Measurements from ENCODE around the gene SGTA. TPM values are rescaled to one million over a fixed set of nuclear protein-coding genes. Genes with fewer than 3 reads are reported as not detected.
"Not testable (repeated sequence)": the region's sequence is repeated elsewhere in the genome, so short reads cannot be mapped to it uniquely, and the experiment has no call there.

SGTA gene, protein sequence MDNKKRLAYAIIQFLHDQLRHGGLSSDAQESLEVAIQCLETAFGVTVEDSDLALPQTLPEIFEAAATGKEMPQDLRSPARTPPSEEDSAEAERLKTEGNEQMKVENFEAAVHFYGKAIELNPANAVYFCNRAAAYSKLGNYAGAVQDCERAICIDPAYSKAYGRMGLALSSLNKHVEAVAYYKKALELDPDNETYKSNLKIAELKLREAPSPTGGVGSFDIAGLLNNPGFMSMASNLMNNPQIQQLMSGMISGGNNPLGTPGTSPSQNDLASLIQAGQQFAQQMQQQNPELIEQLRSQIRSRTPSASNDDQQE
- total RNA-seq, result 10 to 100 TPM; 46.6 to 46.9 TPM

DNA sequence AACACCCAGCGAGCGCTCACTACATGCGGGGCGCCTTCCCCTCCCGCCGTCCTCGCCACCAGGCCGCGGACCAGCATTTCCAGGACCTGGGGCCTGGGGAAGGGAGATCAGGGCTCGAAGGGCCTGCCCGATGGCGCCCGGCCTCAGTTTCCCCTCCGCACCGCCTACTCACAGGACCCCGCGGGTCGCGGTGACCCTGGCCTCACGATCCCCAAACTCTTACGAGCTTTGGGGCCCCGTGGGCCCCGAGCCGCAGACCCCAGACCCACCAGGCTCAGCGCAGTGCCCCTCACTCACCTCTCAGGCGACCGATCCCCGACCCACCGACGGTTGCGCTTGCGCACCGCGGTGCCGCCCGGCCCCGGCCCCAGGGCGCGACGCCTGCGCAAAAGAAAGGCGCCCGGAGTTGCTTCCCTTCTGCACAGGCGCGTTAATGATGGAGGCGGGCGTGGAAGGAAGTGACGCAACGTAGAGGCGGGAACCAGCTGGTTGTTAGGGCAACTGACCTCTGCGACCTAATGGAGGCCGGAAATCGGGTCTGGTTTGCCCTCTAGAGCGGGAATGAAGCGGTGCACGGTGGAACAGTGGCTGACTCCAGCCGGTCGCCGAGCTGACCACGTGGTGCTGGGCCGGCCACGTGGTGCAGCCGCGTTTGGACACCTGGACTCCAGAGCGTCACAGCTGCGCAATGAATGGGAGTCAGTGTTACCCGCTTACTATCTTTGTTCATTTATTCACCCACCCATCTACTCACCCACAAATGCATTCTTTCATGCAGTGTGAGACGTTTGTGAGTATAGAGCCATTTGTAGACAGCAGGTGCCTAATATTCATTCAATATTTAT lies at the start of gene SGTA:
Gene SGTA, minus strand, starts transcription at position 338 of the 845 bp plus-strand sequence. CDS start 14,205 bp downstream, outside the sequence.
- peaks cover 62% of the 10 kb centered on the region for H3K4me1 Mint-ChIP-seq
- DNase-seq, result peak; percentile 98
- ChIA-PET CTCF (interaction anchor here (1.0 to 1.6 kb wide), 5 partner anchors 9 to 569 kb away, joined by 3 to 6 read pairs (median 3); no protein-coding TSS in a partner anchor), POLR2A (interaction anchor here (0.7 kb wide), 1 partner anchor 1029 kb away, joined by 3 read pairs; no protein-coding TSS in a partner anchor)
- H3K27me3 Mint-ChIP-seq, result no peaks in the 10 kb centered on the region
- peaks cover 5% of the 10 kb centered on the region for H3K36me3 Mint-ChIP-seq (ENCODE audit: low read depth)
- no peaks in the 10 kb centered on the region for H3K9me3 Mint-ChIP-seq
- H3K27ac Mint-ChIP-seq, result peak within 1 kb of the TSS; percentile 96
- H3K4me3 Mint-ChIP-seq, result peak within 1 kb of the TSS; percentile 93

DNA sequence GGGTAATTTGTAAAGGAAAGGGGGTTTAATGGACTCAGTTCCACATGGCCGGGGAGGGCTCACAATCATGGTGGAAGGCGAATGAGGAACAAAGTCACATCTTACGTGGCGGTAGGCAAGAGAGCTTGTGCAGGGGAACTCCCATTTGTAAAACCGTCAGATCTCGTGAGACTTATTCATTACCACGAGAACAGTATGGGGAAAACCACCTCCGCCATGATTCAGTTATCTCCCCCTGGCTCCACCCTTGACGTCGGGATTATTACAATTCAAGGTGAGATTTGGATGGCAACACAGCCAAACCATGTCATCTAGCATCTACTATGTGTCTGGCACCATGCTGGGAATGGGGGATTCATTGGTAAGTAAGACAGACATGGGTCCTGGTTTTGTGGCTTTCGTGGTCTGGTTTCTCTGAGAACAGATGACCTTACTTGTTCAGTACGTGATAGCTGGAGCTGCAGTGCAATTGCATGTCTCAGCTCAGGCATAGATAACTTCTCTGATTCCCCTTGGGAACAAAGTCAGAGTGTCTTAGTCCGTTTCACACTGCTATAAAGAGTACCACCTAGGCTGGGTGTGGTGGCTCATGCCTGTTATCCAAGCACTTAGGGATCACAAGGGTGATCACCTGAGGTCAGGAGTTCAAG lies 44.9 kb upstream of the SGTA start:
- no peak for DNase-seq
- H3K9me3 Mint-ChIP-seq, result peaks cover 30% of the 10 kb centered on the region
- POLR2A ChIA-PET, result no interaction called here

DNA sequence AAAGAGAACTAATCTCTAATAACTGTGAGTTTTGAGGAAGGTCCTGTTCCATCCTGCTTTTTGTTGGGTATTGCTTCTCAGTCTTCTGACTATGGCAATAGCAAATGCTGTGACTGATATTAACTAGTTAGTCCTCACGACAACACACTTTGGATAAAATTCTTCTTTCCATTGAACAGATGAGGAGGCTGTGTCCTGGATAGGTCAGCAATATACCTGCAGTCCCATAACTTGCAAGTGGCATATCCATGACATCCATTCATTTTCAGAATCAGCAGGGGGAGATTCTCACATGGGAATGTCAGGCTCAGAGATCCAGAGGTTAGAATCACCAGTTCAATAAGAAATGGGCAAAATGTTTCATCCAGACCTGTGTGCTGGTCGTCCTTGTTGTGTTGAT lies 43.9 kb upstream of the SGTA start:
- no peak overlapping the region for H3K4me3 Mint-ChIP-seq
- peaks cover 38% of the 10 kb centered on the region for H3K36me3 Mint-ChIP-seq (ENCODE audit: low read depth)
- ChIA-PET POLR2A (no interaction called here), CTCF (no interaction called here)
- no peaks in the 10 kb centered on the region for H3K27me3 Mint-ChIP-seq
- peaks cover 4% of the 10 kb centered on the region for H3K4me1 Mint-ChIP-seq
- DNase-seq, result no peak
- H3K9me3 Mint-ChIP-seq, result peaks cover 26% of the 10 kb centered on the region
- H3K27ac Mint-ChIP-seq, result no peak overlapping the region

More for the DNA sequence above, 44.9 kb upstream of the SGTA start:
- Mint-ChIP-seq H3K27ac (no peak overlapping the region), H3K27me3 (no peaks in the 10 kb centered on the region), H3K4me3 (no peak overlapping the region), H3K36me3 (ENCODE audit: low read depth) (peaks cover 47% of the 10 kb centered on the region), H3K4me1 (peaks cover 4% of the 10 kb centered on the region)
- CTCF ChIA-PET, result no interaction called here

DNA sequence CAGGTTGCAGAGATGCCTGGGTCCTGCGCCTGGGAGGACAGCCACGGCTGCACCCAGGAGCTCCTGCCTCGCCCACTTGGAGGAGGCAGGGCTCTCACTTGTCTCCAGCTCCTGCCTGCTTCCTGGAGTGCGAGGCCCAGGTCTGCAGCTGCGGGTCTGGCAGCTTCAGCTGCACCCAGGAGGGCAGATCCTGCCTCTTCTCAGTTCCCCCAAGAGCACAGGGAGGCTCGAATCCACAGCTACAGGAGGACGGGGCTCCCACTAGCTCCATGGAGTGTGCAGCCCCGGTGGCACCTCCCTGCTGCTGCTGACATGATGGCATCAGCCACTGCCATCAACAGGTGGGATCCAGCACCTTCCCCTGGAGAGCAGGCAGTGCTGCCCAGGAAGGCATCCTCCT lies 41.1 kb upstream of the SGTA start:
- Mint-ChIP-seq H3K4me1 (peaks cover 12% of the 10 kb centered on the region), H3K27me3 (no peaks in the 10 kb centered on the region), H3K4me3 (no peak overlapping the region), H3K9me3 (peaks cover 18% of the 10 kb centered on the region), H3K27ac (no peak overlapping the region), H3K36me3 (ENCODE audit: low read depth) (peaks cover 31% of the 10 kb centered on the region)
- CTCF ChIA-PET, result interaction anchor here (1.4 kb wide), 1 partner anchor 176 kb away, joined by 3 read pairs; no protein-coding TSS in a partner anchor
- no peak for DNase-seq
- POLR2A ChIA-PET, result no interaction called here

DNA sequence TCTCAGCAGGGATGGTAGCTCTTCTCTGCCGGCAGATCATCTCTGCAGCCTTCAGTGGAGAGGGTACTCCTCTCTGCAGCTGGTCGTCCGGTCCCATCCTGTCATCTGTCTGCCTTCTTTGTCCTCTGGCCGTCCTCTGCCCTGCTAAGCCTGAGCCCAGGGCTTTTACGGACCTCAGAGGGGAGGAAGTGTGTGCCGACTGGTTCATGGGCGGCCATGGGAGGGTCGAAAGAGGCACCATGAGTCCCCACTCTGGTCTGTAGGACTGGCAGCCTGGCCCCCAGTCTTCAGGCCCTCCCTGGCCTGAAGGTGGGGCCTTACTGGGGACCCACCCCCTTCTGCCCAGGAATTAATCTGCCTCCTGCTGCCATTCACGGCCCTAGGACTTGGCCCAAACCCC lies 40.6 kb upstream of the SGTA start:
- CTCF ChIA-PET, result interaction anchor here (1.4 kb wide), 1 partner anchor 175 kb away, joined by 3 read pairs; no protein-coding TSS in a partner anchor
- Mint-ChIP-seq H3K9me3 (peaks cover 18% of the 10 kb centered on the region), H3K4me1 (peaks cover 12% of the 10 kb centered on the region), H3K4me3 (no peak overlapping the region), H3K27ac (no peak overlapping the region), H3K27me3 (no peaks in the 10 kb centered on the region), H3K36me3 (ENCODE audit: low read depth) (peaks cover 29% of the 10 kb centered on the region)
- POLR2A ChIA-PET, result no interaction called here
- no peak for DNase-seq

DNA sequence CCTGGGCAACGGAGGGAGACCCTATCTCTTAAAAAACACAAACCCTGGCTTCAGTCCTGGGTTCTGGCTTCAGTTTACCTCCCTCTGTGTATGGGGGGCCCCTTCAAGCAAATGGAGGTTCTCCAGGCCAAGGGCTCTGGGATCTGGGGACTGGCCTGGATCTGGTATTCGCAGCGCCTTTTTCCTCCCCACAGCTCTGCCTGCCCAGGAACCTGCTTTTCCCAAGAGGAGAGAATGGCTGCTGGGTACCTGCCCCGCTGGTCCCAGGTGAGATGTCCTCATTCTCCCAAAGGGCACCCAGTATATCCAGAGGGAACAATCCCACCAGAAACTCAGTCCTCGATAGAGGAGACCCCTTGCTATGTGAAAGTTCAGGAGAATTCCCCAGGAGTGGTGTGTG lies 39.8 kb upstream of the SGTA start:
- DNase-seq, result no peak
- peaks cover 11% of the 10 kb centered on the region for H3K4me1 Mint-ChIP-seq
- ChIA-PET POLR2A (no interaction called here), CTCF (no interaction called here)
- no peak overlapping the region for H3K27ac Mint-ChIP-seq
- H3K9me3 Mint-ChIP-seq, result peaks cover 13% of the 10 kb centered on the region
- H3K27me3 Mint-ChIP-seq, result no peaks in the 10 kb centered on the region
- peaks cover 21% of the 10 kb centered on the region for H3K36me3 Mint-ChIP-seq (ENCODE audit: low read depth)
- no peak overlapping the region for H3K4me3 Mint-ChIP-seq

DNA sequence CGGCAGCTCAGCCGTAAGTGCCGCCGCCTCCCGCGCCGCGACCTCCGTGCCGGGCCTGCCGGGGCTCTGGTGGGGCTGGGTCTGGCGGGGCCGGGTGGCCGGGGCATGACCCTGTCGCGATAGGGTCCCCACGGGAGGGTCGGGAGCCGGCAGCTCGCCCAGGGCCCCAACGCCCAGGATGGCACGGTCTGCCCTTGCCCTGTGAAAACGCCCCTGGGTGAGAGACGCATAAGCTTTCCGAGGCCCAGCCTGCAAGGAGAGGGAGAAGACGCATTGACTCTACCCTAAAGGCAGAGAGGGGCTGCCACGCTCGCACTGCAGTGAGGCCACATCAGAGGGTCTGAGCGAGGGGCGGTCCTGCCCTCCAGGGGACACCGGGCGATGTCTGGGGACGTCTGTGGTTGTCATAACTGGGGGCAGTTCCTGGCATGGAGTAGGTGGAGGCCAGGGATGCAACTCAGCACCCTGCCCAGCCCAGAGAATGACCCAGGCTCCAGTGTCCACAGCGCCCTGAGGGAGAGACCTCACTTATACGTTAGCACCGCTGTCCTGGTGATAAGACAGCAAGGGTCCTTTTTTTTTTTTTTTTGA lies 37.1 kb upstream of the SGTA start:
- H3K4me1 Mint-ChIP-seq, result peaks cover 8% of the 10 kb centered on the region
- DNase-seq, result peak; percentile 14
- CTCF ChIA-PET, result interaction anchor here (1.0 to 1.6 kb wide), 3 partner anchors 16 to 216 kb away, joined by 3 to 6 read pairs (median 3); partner anchors contain the start of gene SGTA
- H3K36me3 Mint-ChIP-seq (ENCODE audit: low read depth), result peaks cover 9% of the 10 kb centered on the region
- POLR2A ChIA-PET, result no interaction called here
- peaks cover 4% of the 10 kb centered on the region for H3K9me3 Mint-ChIP-seq
- H3K27ac Mint-ChIP-seq, result peak overlapping the region; percentile 79
- no peaks in the 10 kb centered on the region for H3K27me3 Mint-ChIP-seq
- H3K4me3 Mint-ChIP-seq, result peak overlapping the region; percentile 77

DNA sequence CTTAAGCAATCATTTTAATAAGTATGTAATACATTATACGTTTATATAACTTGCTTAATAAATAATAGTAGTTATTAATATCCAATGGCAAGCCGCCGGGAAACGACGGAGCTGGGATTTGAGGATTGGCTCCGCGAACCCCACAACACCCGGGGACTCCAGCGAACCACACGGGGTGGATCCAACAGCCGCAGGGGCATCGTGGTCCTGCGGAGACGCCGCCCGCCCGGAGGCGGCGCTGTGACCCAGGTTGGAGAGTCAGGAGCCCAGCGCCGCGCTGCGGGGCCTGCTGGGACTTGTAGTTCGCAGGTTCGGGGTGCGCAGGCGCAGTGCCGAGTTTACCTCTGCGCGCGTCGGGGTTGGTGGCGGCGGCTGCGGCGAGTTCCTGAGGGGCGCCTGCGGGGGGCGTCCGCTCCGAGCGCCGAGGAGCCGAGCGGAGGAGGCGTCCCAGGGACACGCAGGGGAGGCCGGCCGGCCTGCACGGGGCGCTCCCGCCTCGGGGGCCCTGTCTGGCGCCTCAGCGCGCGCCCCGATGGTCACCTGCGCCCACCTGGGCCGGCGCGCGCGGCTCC lies 36.6 kb upstream of the SGTA start, which contains the start of gene ZNF554:
Gene ZNF554, plus strand, starts transcription at position 329 of the 572 bp plus-strand sequence. Its CDS starts 204 bp downstream, at position 533.
- ChIA-PET POLR2A (no interaction called here), CTCF (interaction anchor here (0.8 to 1.6 kb wide), 5 partner anchors 16 to 216 kb away, joined by 3 to 6 read pairs (median 3); partner anchors contain the start of gene SGTA)
- H3K27ac Mint-ChIP-seq, result peak within 1 kb of the TSS; percentile 79

DNA sequence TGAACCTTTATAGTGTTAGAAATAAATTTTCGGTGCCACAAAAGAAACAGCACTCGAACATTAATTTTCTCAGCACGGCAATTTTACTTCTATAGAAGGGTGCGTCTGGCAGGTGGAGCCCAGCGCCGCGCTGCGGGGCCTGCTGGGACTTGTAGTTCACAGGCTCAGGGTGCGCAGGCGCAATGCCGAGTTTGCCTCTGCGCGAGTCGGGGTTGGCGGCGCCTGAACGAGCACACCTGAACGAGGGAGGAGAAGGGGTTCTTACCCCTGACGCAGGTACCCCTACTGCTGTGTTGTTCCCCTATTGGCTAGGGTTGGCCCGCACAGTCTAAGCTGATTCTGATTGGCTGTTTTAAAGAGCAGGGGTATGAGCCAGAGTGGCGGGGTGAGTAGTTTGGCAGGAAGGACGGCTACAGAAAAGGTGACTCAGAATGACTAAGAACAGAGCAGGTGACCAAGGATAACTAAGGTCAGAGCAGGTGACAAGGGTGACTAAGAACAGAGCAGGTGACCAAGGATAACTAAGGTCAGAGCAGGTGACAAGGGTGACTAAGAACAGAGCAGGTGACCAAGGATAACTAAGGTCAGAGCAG lies 34.3 kb upstream of the SGTA start:
- not testable (repeated sequence) for H3K4me1 Mint-ChIP-seq, H3K9me3 Mint-ChIP-seq, H3K27ac Mint-ChIP-seq

More for the DNA sequence above, 36.6 kb upstream of the SGTA start, which contains the start of gene ZNF554:
- peak; percentile 98 for DNase-seq
- Mint-ChIP-seq H3K36me3 (ENCODE audit: low read depth) (peaks cover 5% of the 10 kb centered on the region), H3K4me1 (peaks cover 8% of the 10 kb centered on the region), H3K9me3 (peaks cover 3% of the 10 kb centered on the region), H3K4me3 (peak within 1 kb of the TSS; percentile 77), H3K27me3 (no peaks in the 10 kb centered on the region)

DNA sequence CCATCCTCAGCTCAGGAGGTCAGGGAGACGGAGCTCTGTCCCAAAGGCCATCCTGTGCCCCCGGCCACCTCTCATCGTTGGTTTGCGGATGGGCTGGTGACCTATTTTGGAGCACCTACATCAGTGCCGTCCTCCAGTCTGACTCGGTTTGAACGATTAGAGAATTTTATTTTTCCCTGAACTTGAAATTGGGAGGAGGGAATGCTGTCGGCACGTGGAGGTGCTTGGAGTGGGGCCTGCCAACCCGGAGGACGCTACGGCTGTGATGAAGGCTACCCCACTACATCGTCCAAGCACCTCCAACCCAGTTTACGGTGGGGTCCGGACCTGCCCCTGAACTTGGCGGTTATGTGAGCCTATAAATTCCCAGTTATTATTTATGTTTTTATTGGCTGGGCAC lies 33.6 kb upstream of the SGTA start:
- H3K9me3 Mint-ChIP-seq, result no peaks in the 10 kb centered on the region
- H3K4me1 Mint-ChIP-seq, result peaks cover 8% of the 10 kb centered on the region
- no peak overlapping the region for H3K27ac Mint-ChIP-seq
- ChIA-PET CTCF (no interaction called here), POLR2A (no interaction called here)
- no peaks in the 10 kb centered on the region for H3K27me3 Mint-ChIP-seq
- no peak for DNase-seq
- H3K36me3 Mint-ChIP-seq (ENCODE audit: low read depth), result no peaks in the 10 kb centered on the region
- H3K4me3 Mint-ChIP-seq, result no peak overlapping the region

More for the DNA sequence above, 34.3 kb upstream of the SGTA start:
- H3K4me3 Mint-ChIP-seq; H3K27me3 Mint-ChIP-seq; POLR2A ChIA-PET; H3K36me3 Mint-ChIP-seq (ENCODE audit: low read depth); DNase-seq; CTCF ChIA-PET: not testable (repeated sequence)

DNA sequence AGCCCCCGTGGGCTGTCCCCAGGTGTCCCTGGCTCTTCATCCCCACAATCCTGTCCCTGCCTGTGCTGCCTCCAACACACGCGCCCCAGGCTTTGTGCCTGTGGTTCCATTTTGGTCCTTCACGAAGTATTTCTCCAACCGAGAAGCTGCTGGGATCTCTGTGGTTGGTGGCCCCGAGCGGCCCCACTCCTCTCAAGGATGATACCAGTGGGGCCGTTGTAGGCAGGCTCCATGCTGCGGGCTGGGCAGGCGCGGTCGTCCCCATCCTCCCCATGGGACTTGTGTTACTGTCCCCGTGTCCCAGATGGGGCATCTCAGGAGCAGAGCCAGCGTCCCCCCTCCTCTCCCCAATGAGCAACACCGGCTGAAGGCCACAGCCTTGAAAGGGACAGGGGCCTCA lies 32.9 kb upstream of the SGTA start:
- Mint-ChIP-seq H3K4me3 (no peak overlapping the region), H3K27me3 (no peaks in the 10 kb centered on the region), H3K4me1 (peaks cover 4% of the 10 kb centered on the region), H3K9me3 (no peaks in the 10 kb centered on the region), H3K27ac (no peak overlapping the region), H3K36me3 (ENCODE audit: low read depth) (no peaks in the 10 kb centered on the region)
- POLR2A ChIA-PET, result no interaction called here
- CTCF ChIA-PET, result no interaction called here
- no peak for DNase-seq

DNA sequence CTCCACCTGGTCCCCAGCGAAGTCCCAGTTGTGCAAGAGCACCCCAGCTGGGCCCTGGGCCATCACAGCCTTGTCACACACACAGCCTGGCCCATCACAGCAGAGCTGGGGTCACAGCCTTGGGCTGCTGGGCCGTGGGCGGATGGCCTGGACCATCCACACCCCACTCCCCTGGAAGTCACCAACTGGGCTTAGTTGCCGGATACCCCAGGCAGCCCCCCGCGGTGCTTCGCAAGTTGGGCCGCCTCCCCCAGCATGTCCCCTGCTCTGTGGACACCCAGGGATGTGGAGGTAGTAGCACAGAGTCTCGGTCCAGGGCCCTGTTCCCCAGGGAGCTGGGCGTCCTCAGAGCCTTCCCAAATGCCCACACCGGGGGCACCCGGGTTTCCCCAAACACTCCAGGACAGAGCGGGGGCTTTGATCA lies 32.1 kb upstream of the SGTA start:
- Mint-ChIP-seq H3K36me3 (ENCODE audit: low read depth) (no peaks in the 10 kb centered on the region), H3K4me3 (no peak overlapping the region), H3K27me3 (no peaks in the 10 kb centered on the region), H3K9me3 (no peaks in the 10 kb centered on the region), H3K27ac (no peak overlapping the region), H3K4me1 (peaks cover 1% of the 10 kb centered on the region)
- POLR2A ChIA-PET, result no interaction called here
- CTCF ChIA-PET, result no interaction called here
- no peak for DNase-seq
